HG02938 (cell line): ENCODE results near the gene MAVS.
"Not testable (repeated sequence)": the region's sequence is repeated elsewhere in the genome, so short reads cannot be mapped to it uniquely, and the experiment has no call there.

Source experiments
- ATAC-seq: cut with Tn5 transposase; IDR thresholded peaks from one replicate; pipeline ENCODE4 v1.9.1; 2021; ENCODE audit warnings: mild to moderate bottlenecking, moderate library complexity; ENCODE audit not compliant: unreplicated experiment

MAVS gene

GRCh38 chr20:3814928-3815495, 31.6 kb upstream of the MAVS start:
- ATAC-seq: no peak

GRCh38 chr20:3815703-3816315, 30.8 kb upstream of the MAVS start:
- no peak for ATAC-seq

- ATAC-seq: no peak
These were observed 28.2 kb upstream of the MAVS start for GRCh38 chr20:3818155-3819151.

GRCh38 chr20:3819411-3820047, 27.1 kb upstream of the MAVS start:
- no peak for ATAC-seq

GRCh38 chr20:3820048-3820900, 26.4 kb upstream of the MAVS start, which contains the start of gene AP5S1:
Gene AP5S1 (plus strand): TSS chr20:3820547. CDS start chr20:3822118, 1,571 bp downstream.
- ATAC-seq: peak; percentile 70

- no peak for ATAC-seq
These were observed 25.5 kb upstream of the MAVS start for GRCh38 chr20:3820901-3821727.

- no peak for ATAC-seq
These were observed 24.6 kb upstream of the MAVS start for GRCh38 chr20:3821996-3822395.

- no peak for ATAC-seq
These were observed 22.8 kb upstream of the MAVS start for GRCh38 chr20:3823881-3824280.

GRCh38 chr20:3825526-3825925, 21.1 kb upstream of the MAVS start:
- ATAC-seq: no peak

GRCh38 chr20:3826420-3826819, 20.2 kb upstream of the MAVS start:
- ATAC-seq: no peak

GRCh38 chr20:3828798-3829197, 17.8 kb upstream of the MAVS start:
- ATAC-seq: no peak

- not testable (repeated sequence) for ATAC-seq
These were observed 16.7 kb upstream of the MAVS start for GRCh38 chr20:3829891-3830290.

GRCh38 chr20:3836132-3836531, 10.5 kb upstream of the MAVS start:
- no peak for ATAC-seq

GRCh38 chr20:3839328-3839727, 7.3 kb upstream of the MAVS start:
- no peak for ATAC-seq

- ATAC-seq: not testable (repeated sequence)
These were observed 6.4 kb upstream of the MAVS start for GRCh38 chr20:3840201-3840600.

GRCh38 chr20:3842348-3842930, 4.2 kb upstream of the MAVS start:
- ATAC-seq: no peak

- ATAC-seq: no peak
These were observed 3.1 kb upstream of the MAVS start for GRCh38 chr20:3843490-3843889.

GRCh38 chr20:3843990-3844619, 2.5 kb upstream of the MAVS start:
- not testable (repeated sequence) for ATAC-seq

- ATAC-seq: no peak
These were observed 275 bp upstream of the MAVS start for GRCh38 chr20:3846378-3846739.
